GM23248 (cell line): ENCODE data around the gene BICRA. TPM values are rescaled to one million over a fixed set of nuclear protein-coding genes. Genes with fewer than 3 reads are reported as not detected.
A peak's percentile ranks its signal among the peaks of the same experiment; 100 is the strongest.
"Not testable (repeated sequence)": the region's sequence is repeated elsewhere in the genome, so short reads cannot be mapped to it uniquely, and the experiment has no call there.

Experiments used
- DNase-seq: peaks from one replicate; pipeline ENCODE4 v3.0.0-alpha.2; 2015
- H2AFZ ChIP-seq: fragments of 200-600 bp; sonication (generic); 2 replicates; pipeline ENCODE4 v1.6.1; 2016; ENCODE audit warnings: antibody characterized with exemption
- H3F3A ChIP-seq: fragments of 200-600 bp; sonication (generic); 2 replicates; pipeline ENCODE4 v1.6.1; 2016; ENCODE audit warnings: mild to moderate bottlenecking, antibody characterized with exemption, mixed run types; ENCODE audit not compliant: insufficient read depth
- H3K27ac ChIP-seq: fragments of 200-600 bp; sonication (generic); 2 replicates; pipeline ENCODE4 v1.5.1; 2016; ENCODE audit warnings: mild to moderate bottlenecking
- H3K27me3 ChIP-seq: fragments of 200-600 bp; sonication (generic); replicated peaks from 2 replicates; pipeline ENCODE4 v1.6.1; 2016; ENCODE audit warnings: mild to moderate bottlenecking; ENCODE audit not compliant: insufficient read depth
- H3K36me3 ChIP-seq: fragments of 200-600 bp; sonication (generic); 2 replicates; pipeline ENCODE4 v1.6.1; 2016; ENCODE audit warnings: low read depth, mild to moderate bottlenecking
- H3K4me1 ChIP-seq: fragments of 200-600 bp; sonication (generic); 2 replicates; pipeline ENCODE4 v1.6.1; 2016; ENCODE audit warnings: mild to moderate bottlenecking; ENCODE audit not compliant: insufficient read depth
- H3K4me2 ChIP-seq: fragments of 200-600 bp; sonication (generic); one replicate; pipeline ENCODE4 v1.6.1; 2016; ENCODE audit warnings: mild to moderate bottlenecking; ENCODE audit not compliant: unreplicated experiment
- H3K4me3 ChIP-seq: fragments of 200-600 bp; sonication (generic); 2 replicates; pipeline ENCODE4 v1.5.1; 2016; ENCODE audit warnings: mild to moderate bottlenecking
- H3K79me2 ChIP-seq: fragments of 200-600 bp; sonication (generic); 2 replicates; pipeline ENCODE4 v1.6.1; 2016; ENCODE audit warnings: mild to moderate bottlenecking; ENCODE audit not compliant: insufficient read depth
- H3K9ac ChIP-seq: fragments of 200-600 bp; sonication (generic); 2 replicates; pipeline ENCODE4 v1.6.1; 2016; ENCODE audit warnings: mild to moderate bottlenecking
- H3K9me2 ChIP-seq: fragments of 200-600 bp; sonication (generic); 2 replicates; pipeline ENCODE4 v1.6.1; 2016; ENCODE audit warnings: mixed run types, mild to moderate bottlenecking, moderate library complexity; ENCODE audit not compliant: insufficient read depth
- H3K9me3 ChIP-seq: fragments of 200-600 bp; sonication (generic); one replicate; pipeline ENCODE4 v1.6.1; 2017; ENCODE audit warnings: low read depth
- H4K20me1 ChIP-seq: fragments of 200-600 bp; sonication (generic); 2 replicates; pipeline ENCODE4 v1.6.0; 2016; ENCODE audit not compliant: insufficient read depth
- EZH2 ChIP-seq: fragments of 200-600 bp; sonication (generic); IDR thresholded peaks from 2 replicates; pipeline ENCODE4 v1.6.1; 2018; ENCODE audit warnings: antibody characterized with exemption, mild to moderate bottlenecking; ENCODE audit not compliant: insufficient read depth, poor library complexity, severe bottlenecking
- EZH2phosphoT487 ChIP-seq: fragments of 200-600 bp; sonication (generic); IDR thresholded peaks from 2 replicates; pipeline ENCODE4 v1.6.1; 2018; ENCODE audit warnings: antibody characterized with exemption, moderate library complexity, mild to moderate bottlenecking, low read depth; ENCODE audit not compliant: insufficient read depth
- WGBS, 2 experiments: methylation state at CpG; one replicate each; pipeline ENCODE4 v1.1.6; 2015 to 2017; ENCODE audit warnings: low lambda C conversion rate in 2 of 2, low coverage in 1 of 2; ENCODE audit errors: missing lambda C conversion rate in 2 of 2; 5-methylcytosine and 5-hydroxymethylcytosine counted together
- in situ Hi-C: fragments of 300-500 bp; cut with MboI; formaldehyde crosslinking; loops from 2 replicates; pipeline ENCODE4 v1.15.0; 2020
- polyA plus RNA-seq: library from polyadenylated mRNA; unstranded; fragments of >200 nt; fragmentation: Nextera tagmentation; extraction: Ambion mirVana; gene quantifications from 2 replicates; pipeline ENCODE4 v1.2.1, GENCODE V29; 2016
- total RNA-seq: library from RNA; depleted of rRNA; stranded (reverse); fragments of >200 nt; shearing (Covaris generic); gene quantifications from 2 replicates; pipeline ENCODE4 v1.2.3, GENCODE V29; 2014

Gene BICRA
- total and polyA plus RNA-seq, 2 experiments from 2014 or later = 0.86 to 1.1 TPM

GRCh38 chr19:47630594-47630993 lies 21.7 kb downstream of the BICRA start:
- WGBS, 2 experiments = 74 to 77% methylated on average over 6 of the region's 6 CpGs
- Histone ChIP-seq H3K4me1 (peaks cover 12% of the 10 kb centered on the region; the same call in 1 of the 2 replicates), H3K4me2 (no peak overlapping the region), H2AFZ (no peak overlapping the region), H3K27ac (no peak overlapping the region), H4K20me1 (peaks cover 8% of the 10 kb centered on the region), H3F3A (0 out of 2 replicates have a peak, but pooled peaks cover 5% of the 10 kb centered on the region), H3K9me2 (no peaks in the 10 kb centered on the region), H3K9ac (no peak overlapping the region), H3K4me3 (no peak overlapping the region), H3K79me2 (peaks cover 100% of the 10 kb centered on the region), H3K9me3 (no peaks in the 10 kb centered on the region), H3K27me3 (no peaks in the 10 kb centered on the region), H3K36me3 (0 out of 2 replicates have a peak, but pooled peaks cover 6% of the 10 kb centered on the region)
- in situ Hi-C loops = no loop called here
- DNase-seq = no peak
- no peak for TF ChIP-seq EZH2phosphoT487
- TF ChIP-seq EZH2 = no peak

- Histone ChIP-seq H4K20me1 (peaks cover 8% of the 10 kb centered on the region), H2AFZ (no peak overlapping the region), H3K27ac (no peak overlapping the region), H3K36me3 (0 out of 2 replicates have a peak, but pooled peaks cover 6% of the 10 kb centered on the region), H3K4me1 (peaks cover 12% of the 10 kb centered on the region; the same call in 1 of the 2 replicates), H3K9ac (no peak overlapping the region), H3K79me2 (peaks cover 100% of the 10 kb centered on the region), H3K27me3 (no peaks in the 10 kb centered on the region), H3K9me2 (no peaks in the 10 kb centered on the region), H3F3A (0 out of 2 replicates have a peak, but pooled peaks cover 5% of the 10 kb centered on the region), H3K4me2 (no peak overlapping the region), H3K9me3 (no peaks in the 10 kb centered on the region), H3K4me3 (no peak overlapping the region)
- 75 to 76% methylated on average over 18 of the region's 18 CpGs for WGBS, 2 experiments
- TF ChIP-seq EZH2 (no peak), EZH2phosphoT487 (no peak)
- DNase-seq = peak; percentile 15
- in situ Hi-C loops = no loop called here
Measured at GRCh38 chr19:47631681-47632446, 22.9 kb downstream of the BICRA start.

- Histone ChIP-seq H3K4me1 (peaks cover 21% of the 10 kb centered on the region), H4K20me1 (peaks cover 8% of the 10 kb centered on the region), H3K9me2 (no peaks in the 10 kb centered on the region), H3K36me3 (0 out of 2 replicates have a peak, but pooled peaks cover 6% of the 10 kb centered on the region), H3K4me3 (no peak overlapping the region), H3K9me3 (no peaks in the 10 kb centered on the region), H3K9ac (no peak overlapping the region), H3K79me2 (peaks cover 100% of the 10 kb centered on the region), H2AFZ (no peak overlapping the region), H3K27me3 (no peaks in the 10 kb centered on the region), H3K4me2 (no peak overlapping the region), H3F3A (peaks cover 6% of the 10 kb centered on the region; the same call in 1 of the 2 replicates), H3K27ac (no peak overlapping the region)
- 80 to 90% methylated on average over 4 of the region's 4 CpGs for WGBS, 2 experiments
- in situ Hi-C loops = no loop called here
- TF ChIP-seq EZH2phosphoT487 = no peak
- TF ChIP-seq EZH2 = no peak
- DNase-seq = no peak
Measured at GRCh38 chr19:47633517-47633916, 24.6 kb downstream of the BICRA start.

GRCh38 chr19:47633996-47634395 lies 25.1 kb downstream of the BICRA start:
- Histone ChIP-seq H2AFZ (no peak overlapping the region), H3K36me3 (0 out of 2 replicates have a peak, but pooled peaks cover 6% of the 10 kb centered on the region), H3K9me3 (no peaks in the 10 kb centered on the region), H3K4me1 (peaks cover 21% of the 10 kb centered on the region), H3K27me3 (no peaks in the 10 kb centered on the region), H3K27ac (no peak overlapping the region), H4K20me1 (peaks cover 8% of the 10 kb centered on the region), H3F3A (peaks cover 11% of the 10 kb centered on the region; the same call in 1 of the 2 replicates), H3K9ac (no peak overlapping the region), H3K4me3 (no peak overlapping the region), H3K9me2 (no peaks in the 10 kb centered on the region), H3K4me2 (no peak overlapping the region), H3K79me2 (peaks cover 100% of the 10 kb centered on the region)
- DNase-seq = no peak
- 66 to 74% methylated on average over 11 of the region's 11 CpGs for WGBS, 2 experiments
- in situ Hi-C loops = no loop called here
- TF ChIP-seq EZH2phosphoT487 (no peak), EZH2 (no peak)

- H3K9ac ChIP-seq, DNase-seq, H3K9me3 ChIP-seq, H3K27me3 ChIP-seq, H3K36me3 ChIP-seq, H3K4me3 ChIP-seq, H3K4me2 ChIP-seq, in situ Hi-C loops, H2AFZ ChIP-seq, H3F3A ChIP-seq, H3K27ac ChIP-seq, H3K9me2 ChIP-seq, H4K20me1 ChIP-seq: not testable (repeated sequence)
- Histone ChIP-seq H3K4me1 (peaks cover 21% of the 10 kb centered on the region), H3K79me2 (peaks cover 100% of the 10 kb centered on the region)
- WGBS, 2 experiments = 53 to 65% methylated on average over 6 of the region's 6 CpGs
Measured at GRCh38 chr19:47635152-47635754, 26.3 kb downstream of the BICRA start.
